Ishikawa (cell line): Measurements from ENCODE around the gene DUS1L.

Experiments
- CREB1 ChIP-seq: IDR thresholded peaks from 2 replicates; pipeline ENCODE4 v1.6.1; 2012; ENCODE audit warnings: low read depth
- EGR1 ChIP-seq: IDR thresholded peaks from 2 replicates; pipeline ENCODE4 v1.6.1; 2012
- EP300 ChIP-seq: IDR thresholded peaks from 2 replicates; pipeline ENCODE4 v1.6.1; 2012; ENCODE audit warnings: borderline replicate concordance
- FOXM1 ChIP-seq: IDR thresholded peaks from 2 replicates; pipeline ENCODE4 v1.6.1; 2012; ENCODE audit warnings: low read depth, borderline replicate concordance
- RAD21 ChIP-seq: IDR thresholded peaks from 2 replicates; pipeline ENCODE4 v1.6.1; 2012; ENCODE audit warnings: low read depth
- TAF1 ChIP-seq: IDR thresholded peaks from 2 replicates; pipeline ENCODE4 v1.6.1; 2012; ENCODE audit warnings: low read depth, mild to moderate bottlenecking
- TCF12 ChIP-seq: IDR thresholded peaks from 2 replicates; pipeline ENCODE4 v1.6.1; 2012; ENCODE audit warnings: low read depth
- YY1 ChIP-seq: IDR thresholded peaks from 2 replicates; pipeline ENCODE4 v1.6.1; 2012; ENCODE audit warnings: low read depth
- TF ChIP-seq, protein P1 (sequence below): IDR thresholded peaks from 2 replicates; pipeline ENCODE4 v1.6.1; 2012

DNA sequence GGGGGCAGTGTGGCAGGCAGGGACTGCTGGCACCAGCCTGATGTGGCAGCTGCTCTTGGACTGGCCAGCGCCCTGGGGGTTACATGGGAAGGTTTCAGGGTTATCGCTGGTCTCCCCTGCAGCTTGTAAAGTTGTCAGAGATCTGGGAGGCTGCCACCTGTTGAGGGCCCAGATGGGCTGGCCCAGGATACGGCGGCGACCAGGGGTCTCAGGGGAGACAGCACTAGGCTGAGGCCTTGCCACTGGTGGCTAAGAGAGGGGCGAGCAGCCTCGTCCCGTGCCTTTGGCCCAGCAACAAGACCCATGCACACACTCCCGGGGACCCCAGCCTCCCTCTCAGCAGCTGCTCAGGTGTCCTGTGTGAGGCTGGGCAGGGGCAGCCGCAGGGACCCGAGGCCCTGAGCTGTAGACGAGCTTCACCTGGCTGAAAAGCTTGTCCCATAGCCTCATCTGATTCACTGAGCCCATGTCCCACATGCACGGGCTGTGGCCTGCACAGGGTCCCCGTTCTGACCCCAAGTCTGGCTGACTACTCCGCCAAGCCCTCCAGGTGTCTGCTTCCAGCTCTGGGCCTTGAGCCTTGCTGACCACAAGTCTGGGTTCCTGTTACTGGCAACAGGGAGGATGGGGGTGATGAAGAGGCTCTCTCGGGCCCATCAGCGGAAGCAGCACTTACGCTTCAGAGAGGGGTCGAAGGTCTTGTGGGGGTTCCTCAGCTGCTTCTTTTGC is 6.2 kb downstream of the DUS1L start:
- TF ChIP-seq TAF1 (no peak), EGR1 (no peak), RAD21 (no peak), FOXM1 (no peak), YY1 (no peak), CREB1 (no peak), TCF12 (no peak), EP300 (no peak)
- TF ChIP-seq, protein P1, sequence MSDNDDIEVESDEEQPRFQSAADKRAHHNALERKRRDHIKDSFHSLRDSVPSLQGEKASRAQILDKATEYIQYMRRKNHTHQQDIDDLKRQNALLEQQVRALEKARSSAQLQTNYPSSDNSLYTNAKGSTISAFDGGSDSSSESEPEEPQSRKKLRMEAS = no peak
